Measurements from ENCODE around the gene ACACA. TPM values are rescaled to one million over a fixed set of nuclear protein-coding genes. Genes with fewer than 3 reads are reported as not detected.

The ACACA gene
- total and polyA plus RNA-seq, 9 of the 15 experiments (the other 6 are each of a cell fraction or from before 2014, with no cell fraction given) = 35.9 to 135 (median 88.4) TPM

- Histone ChIP-seq H4K20me1 (replicated peaks; ENCODE audit: control insufficient read depth, insufficient read depth, low read length) (no peaks in the 10 kb centered on the region), H3K4me1 (replicated peaks in 1 of 2; ENCODE audit: control insufficient read depth in 2 of 2, insufficient read depth in 2 of 2, low read length in 2 of 2) (no peaks in the 10 kb centered on the region; a peak in 1 of 5 replicates), H3K9me1 (ENCODE audit: control insufficient read depth, insufficient read depth, low read length) (no peaks in the 10 kb centered on the region), H2AFZ (ENCODE audit: low read depth, low read length) (no peak overlapping the region), H3K36me3 (ENCODE audit: control insufficient read depth, insufficient read depth, low read length) (peaks cover 55% of the 10 kb centered on the region; the same call in 2 of the 3 replicates), H3K79me2 (ENCODE audit: control insufficient read depth, insufficient read depth, low read length) (no peaks in the 10 kb centered on the region), H3K27me3 (ENCODE audit: control insufficient read depth in 2 of 2, insufficient read depth in 2 of 2, low read length in 2 of 2) (no peaks in the 10 kb centered on the region), H3K4me2 (ENCODE audit: insufficient read depth, low read length) (no peak overlapping the region), H3K9me3 (replicated peaks; ENCODE audit: control insufficient read depth, insufficient read depth, low read depth, low read length) (no peaks in the 10 kb centered on the region), H3K4me3 (no peak overlapping the region), H3K9ac (ENCODE audit: insufficient read depth in 1 of 2, low read depth in 2 of 2, low read length in 2 of 2) (no peak overlapping the region), H3K27ac (ENCODE audit: extremely low read depth, low read depth, low read length) (no peak overlapping the region)
- DNase-seq (ENCODE audit: extremely low read depth in 1 of 4, low spot score in 3 of 4) (no peak), FAIRE-seq (no peak), ATAC-seq (no peak)
- 64% methylated on average over 2 of the region's 2 CpGs for WGBS (ENCODE audit: insufficient coverage, low coverage, missing lambda C conversion rate)
- POLR2A ChIA-PET = no interaction called here
- intact Hi-C loops (cut with micrococcal nuclease) = no loop called here
- in situ Hi-C loops (cut with MboI) = no loop called here
- no TSS peak for BruUV-seq (replicated peaks)
- CTCF ChIA-PET (ENCODE audit: low intra/inter-chr PET ratio) = no interaction called here
- TF ChIP-seq ZZZ3 (IDR thresholded peaks at IDR 0.05) (no peak), ASH1L (IDR thresholded peaks at IDR 0.05; ENCODE audit: borderline replicate concordance, low read depth, partially characterized antibody) (no peak), REST (IDR thresholded peaks at IDR 0.05; ENCODE audit: borderline replicate concordance) (no peak), REST (CRISPR knock-in tag; IDR thresholded peaks at IDR 0.05; ENCODE audit: low read depth) (no peak), ZNF282 (CRISPR knock-in tag; IDR thresholded peaks at IDR 0.05) (no peak), MED1 (CRISPR knock-in tag; IDR thresholded peaks at IDR 0.05; ENCODE audit: borderline replicate concordance) (no peak), CTBP1 (IDR thresholded peaks at IDR 0.05; ENCODE audit: borderline replicate concordance) (no peak), ZNF445 (CRISPR knock-in tag; IDR thresholded peaks at IDR 0.05; ENCODE audit: low read depth) (no peak), TAF9B (IDR thresholded peaks at IDR 0.05; ENCODE audit: partially characterized antibody) (no peak)
Measured at GRCh38 chr17:37417852-37418251, 11.2 kb upstream of the ACACA start.

All from K562 (cell line).